Lung (tissue), 12 donors: Measurements from ENCODE around the gene CYP26A1. TPM values are rescaled to one million over a fixed set of nuclear protein-coding genes. Genes with fewer than 3 reads are reported as not detected.
A peak's percentile ranks its signal among the peaks of the same experiment; 100 is the strongest.

Experiments
- ATAC-seq: fragments of 200-7000 bp; cut with Tn5 transposase; one replicate; pipeline ENCODE4 v1.9.1; 2020; ENCODE audit warnings: moderate number of reproducible peaks; ENCODE audit not compliant: insufficient read depth, low FRiP score
- DNase-seq, 3 donors: peaks; one replicate each; pipeline ENCODE4 v3.0.0-alpha.2; 2013 to 2017
- H3K27ac ChIP-seq, 2 donors: one replicate each; pipeline ENCODE4 v1.5.1; 2013; ENCODE audit warnings: mild to moderate bottlenecking in 2 of 2, moderate library complexity in 2 of 2, control low read depth in 1 of 2, inconsistent platforms in 1 of 2, low read depth in 1 of 2, low read length in 1 of 2
- H3K27me3 ChIP-seq, 3 donors: one replicate each; pipeline ENCODE4 v1.5.1; 2013; ENCODE audit warnings: low read length in 2 of 3; ENCODE audit not compliant: control insufficient read depth in 3 of 3, insufficient read depth in 3 of 3
- H3K36me3 ChIP-seq, 4 donors: one replicate each; pipeline ENCODE4 v1.5.1; 2013; ENCODE audit warnings: low read length in 4 of 4, mild to moderate bottlenecking in 1 of 4, moderate library complexity in 1 of 4; ENCODE audit not compliant: control insufficient read depth in 4 of 4, insufficient read depth in 4 of 4
- H3K4me1 ChIP-seq, 5 donors: one replicate each; pipeline ENCODE4 v1.5.1; 2013; ENCODE audit warnings: low read length in 5 of 5, mild to moderate bottlenecking in 2 of 5, moderate library complexity in 1 of 5; ENCODE audit not compliant: control insufficient read depth in 5 of 5, insufficient read depth in 5 of 5
- H3K4me3 ChIP-seq: one replicate; pipeline ENCODE4 v1.5.1; 2013; ENCODE audit warnings: mild to moderate bottlenecking, control low read depth, moderate library complexity
- H3K9ac ChIP-seq, 2 donors: one replicate each; pipeline ENCODE4 v1.5.1; 2013; ENCODE audit warnings: low read length in 2 of 2, control low read depth in 1 of 2; ENCODE audit not compliant: insufficient read depth in 1 of 2
- H3K9me3 ChIP-seq, 4 donors: one replicate each; pipeline ENCODE4 v1.5.1; 2013; ENCODE audit warnings: low read length in 3 of 4, mild to moderate bottlenecking in 1 of 4, moderate library complexity in 1 of 4; ENCODE audit not compliant: control insufficient read depth in 4 of 4, insufficient read depth in 3 of 4
- CTCF ChIP-seq: IDR thresholded peaks from 2 replicates; pipeline ENCODE4 v1.5.1; 2012; ENCODE audit warnings: mild to moderate bottlenecking; ENCODE audit errors: control extremely low read depth, extremely low read depth
- WGBS, 2 donors: extraction: QIAGEN DNeasy Blood & Tissue Kit; methylation state at CpG; one replicate each; pipeline ENCODE4 v1.1.7; 2013; 5-methylcytosine and 5-hydroxymethylcytosine counted together
- polyA plus RNA-seq, 2 donors: library from polyadenylated mRNA; stranded (reverse); fragments of 200-250 nt; gene quantifications; one replicate each; pipeline ENCODE4 v1.2.1, GENCODE V29; 2013
- total RNA-seq, 2 donors: library from RNA; depleted of rRNA in 1 of 2; stranded (reverse); fragments of >200 nt in 1 of 2; gene quantifications; one replicate each; pipeline ENCODE4 v1.2.1, GENCODE V29; 2014 to 2021
- donor health status: control.
- donor health status: control.
- donor health status: Bipolar disorder and iron deficiency.
- donor health status: healthy.
- donor health status: DM: yes; HTN: yes; CAD: no.

Gene CYP26A1
- total and polyA plus RNA-seq, 4 donors = 0.02 to 0.08 TPM; not detected in 2

- Histone ChIP-seq H3K9me3 (no peaks in the 10 kb centered on the region), H3K4me1 (peaks cover 0 to 3% (median 0%) of the 10 kb centered on the region in 5 donors), H3K36me3 (no peaks in the 10 kb centered on the region), H3K27me3 (no peaks in the 10 kb centered on the region), H3K27ac (no peak overlapping the region), H3K9ac (no peak overlapping the region), H3K4me3 (no peak overlapping the region)
- peak; percentile 35 for TF ChIP-seq CTCF
- ATAC-seq (no peak), DNase-seq (peak; percentile 51 to 57 (median 55))
- WGBS, 2 donors = 28 to 56% methylated on average over 4 of the region's 4 CpGs
Observed at GRCh38 chr10:93115661-93116383, 42.1 kb downstream of the CYP26A1 start.

- no peak for DNase-seq
- ATAC-seq = no peak
- H3K4me1 ChIP-seq = peaks cover 0 to 3% (median 0%) of the 10 kb centered on the region in 5 donors
- H3K9ac ChIP-seq = no peak overlapping the region
- H3K4me3 ChIP-seq = no peak overlapping the region
- WGBS, 2 donors = 58 to 81% methylated on average over 3 of the region's 3 CpGs
- H3K27ac ChIP-seq = no peak overlapping the region
- H3K27me3 ChIP-seq = no peaks in the 10 kb centered on the region
- H3K36me3 ChIP-seq = no peaks in the 10 kb centered on the region
- no peak for TF ChIP-seq CTCF
- peaks cover 0 to 7% (median 3%) of the 10 kb centered on the region in 4 donors for H3K9me3 ChIP-seq
Observed at GRCh38 chr10:93121311-93121710, 47.6 kb downstream of the CYP26A1 start.

DNA sequence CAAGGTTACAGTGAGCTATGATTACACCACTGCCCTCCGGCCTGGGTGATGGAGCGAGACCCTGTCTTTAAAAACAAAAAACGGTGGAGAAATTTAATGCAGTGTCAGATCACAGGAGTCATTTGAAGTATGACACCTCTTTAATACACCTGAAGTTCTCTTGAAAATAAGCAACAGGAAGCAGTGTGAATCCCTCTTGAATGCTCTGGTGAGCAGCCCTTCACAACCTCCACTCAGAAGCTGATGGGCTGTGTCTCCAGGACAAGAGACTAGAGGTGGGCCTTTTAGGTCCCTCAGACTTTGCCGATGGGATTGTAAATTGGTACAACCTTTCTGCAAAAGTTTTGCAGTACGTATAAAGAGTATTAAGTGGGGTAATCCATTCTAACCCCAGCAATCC, 50.1 kb downstream of the CYP26A1 start:
- no peak overlapping the region for H3K27ac ChIP-seq
- 92 to 94% methylated on average over 5 of the region's 5 CpGs for WGBS, 2 donors
- H3K36me3 ChIP-seq = no peaks in the 10 kb centered on the region
- no peak for TF ChIP-seq CTCF
- no peak overlapping the region for H3K9ac ChIP-seq
- DNase-seq (no peak), ATAC-seq (no peak)
- H3K27me3 ChIP-seq = no peaks in the 10 kb centered on the region
- peaks cover 0 to 12% (median 5%) of the 10 kb centered on the region in 4 donors for H3K9me3 ChIP-seq
- H3K4me1 ChIP-seq = peaks cover 0 to 3% (median 0%) of the 10 kb centered on the region in 5 donors
- no peak overlapping the region for H3K4me3 ChIP-seq
